Measurements from ENCODE around the gene NXT1.

Gene NXT1

GRCh38 chr20:23361476-23362391, 11.1 kb downstream of the NXT1 start, which contains the start of gene GZF1:
TSS of gene GZF1 (plus strand) at chr20:23362182. CDS start at chr20:23364384, 2,202 bp downstream.
- FAIRE-seq: no peak

GRCh38 chr20:23362392-23363256, 12.0 kb downstream of the NXT1 start:
- FAIRE-seq: no peak

GRCh38 chr20:23363257-23363649, 12.7 kb downstream of the NXT1 start:
- no peak for FAIRE-seq

DNA sequence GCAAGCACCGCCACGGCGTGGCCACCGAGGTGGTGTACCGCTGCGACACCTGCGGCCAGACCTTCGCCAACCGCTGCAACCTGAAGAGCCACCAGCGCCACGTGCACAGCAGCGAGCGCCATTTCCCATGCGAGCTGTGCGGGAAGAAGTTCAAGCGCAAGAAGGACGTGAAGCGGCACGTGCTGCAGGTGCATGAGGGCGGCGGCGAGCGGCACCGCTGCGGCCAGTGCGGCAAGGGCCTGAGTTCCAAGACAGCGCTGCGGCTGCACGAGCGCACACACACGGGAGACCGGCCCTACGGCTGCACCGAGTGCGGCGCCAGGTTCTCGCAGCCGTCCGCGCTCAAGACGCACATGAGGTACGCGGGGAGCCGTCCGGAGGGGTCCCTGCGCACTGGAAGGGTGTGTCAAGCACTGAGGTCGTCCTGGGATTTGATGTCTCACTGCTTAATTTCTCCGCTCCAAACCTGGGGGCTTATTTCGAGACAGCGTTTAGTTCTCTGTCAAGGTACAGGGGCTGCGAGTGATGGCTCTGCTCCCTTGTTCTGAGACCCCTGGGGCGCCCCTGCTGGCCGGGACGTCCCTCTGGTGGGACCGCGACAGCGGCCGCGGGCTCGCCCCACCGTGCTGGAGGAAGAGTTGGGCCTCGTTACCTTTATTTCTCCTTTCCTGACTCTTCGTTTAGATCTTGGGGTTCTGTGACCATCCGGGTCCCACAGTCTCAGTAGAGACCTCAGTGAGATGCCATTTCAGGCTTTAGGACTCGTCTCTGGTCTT, 15.0 kb downstream of the NXT1 start:
- FAIRE-seq: no peak

GRCh38 chr20:23366384-23366783, 15.8 kb downstream of the NXT1 start:
- no peak for FAIRE-seq

DNA sequence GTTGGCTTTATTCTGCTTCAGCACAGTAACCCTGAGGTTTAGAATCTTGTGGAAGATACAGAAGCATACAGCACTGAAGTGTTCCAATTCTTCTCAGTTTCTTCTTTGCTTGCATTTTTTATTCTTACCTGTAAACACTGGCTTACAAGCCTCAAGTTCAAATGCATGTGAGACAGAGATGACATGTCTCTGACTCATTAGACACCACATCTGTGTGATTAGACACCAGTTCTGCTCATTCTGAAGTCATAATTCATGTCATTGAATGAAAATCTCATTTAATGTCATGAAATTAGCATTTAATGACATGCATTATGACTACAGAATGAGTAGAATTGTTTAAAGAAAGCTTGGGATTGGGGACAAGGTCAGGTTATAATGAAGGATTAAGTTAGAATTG, 17.2 kb downstream of the NXT1 start:
- FAIRE-seq: no peak

- FAIRE-seq: no peak
Measured at GRCh38 chr20:23368316-23369071, 17.9 kb downstream of the NXT1 start.

DNA sequence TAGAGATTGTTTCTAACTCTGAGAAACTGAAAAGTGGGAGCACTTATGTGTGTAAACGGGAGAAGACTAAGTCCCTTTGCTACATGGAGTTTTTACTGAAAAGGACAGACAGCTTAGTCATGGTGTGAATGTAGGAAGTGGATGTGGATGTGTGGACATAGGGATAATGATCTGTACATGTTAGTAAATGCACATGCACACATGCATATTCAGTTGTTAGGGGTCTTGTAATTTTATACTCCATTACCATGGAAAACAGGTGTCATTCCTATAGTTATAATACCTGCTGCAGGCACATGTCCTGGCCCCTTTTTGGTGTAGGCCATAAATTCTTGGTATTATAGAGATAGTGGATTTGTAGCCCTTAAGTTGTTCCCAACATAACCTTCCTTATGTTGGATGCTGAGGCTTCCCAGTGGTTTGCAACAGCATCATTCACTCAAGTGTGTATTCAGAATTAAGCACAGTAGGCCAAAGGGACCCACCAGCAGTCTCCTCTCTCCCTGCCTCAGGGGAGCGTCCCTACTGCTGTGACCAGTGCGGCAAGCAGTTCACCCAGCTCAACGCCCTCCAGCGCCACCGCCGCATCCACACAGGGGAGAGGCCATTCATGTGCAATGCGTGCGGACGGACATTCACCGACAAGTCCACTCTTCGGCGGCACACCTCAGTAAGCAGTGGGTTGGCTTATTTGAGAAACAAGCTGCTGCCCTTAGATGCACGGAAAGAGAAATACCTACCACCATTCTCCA, 18.7 kb downstream of the NXT1 start:
- FAIRE-seq: no peak

GRCh38 chr20:23370274-23370673, 19.7 kb downstream of the NXT1 start:
- FAIRE-seq: no peak

DNA sequence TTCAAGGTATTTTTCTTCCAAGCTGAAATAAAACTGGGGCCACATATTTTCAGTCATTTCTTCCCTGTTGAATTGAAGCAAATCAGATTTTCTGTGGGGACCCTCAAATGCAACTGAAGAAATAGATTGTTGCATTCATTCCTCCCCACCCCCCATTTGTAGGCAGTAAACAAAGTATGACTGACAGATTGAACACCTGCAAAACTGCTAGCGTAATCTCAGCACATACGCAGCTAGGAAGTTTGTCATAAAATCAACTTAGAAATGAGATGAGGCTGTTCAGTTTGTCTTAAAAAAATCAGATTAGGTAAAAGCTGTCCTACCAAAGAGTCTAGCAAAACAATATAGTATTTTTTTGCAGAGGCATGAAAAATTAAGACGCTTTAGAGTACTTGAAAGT, 20.3 kb downstream of the NXT1 start:
- no peak for FAIRE-seq

DNA sequence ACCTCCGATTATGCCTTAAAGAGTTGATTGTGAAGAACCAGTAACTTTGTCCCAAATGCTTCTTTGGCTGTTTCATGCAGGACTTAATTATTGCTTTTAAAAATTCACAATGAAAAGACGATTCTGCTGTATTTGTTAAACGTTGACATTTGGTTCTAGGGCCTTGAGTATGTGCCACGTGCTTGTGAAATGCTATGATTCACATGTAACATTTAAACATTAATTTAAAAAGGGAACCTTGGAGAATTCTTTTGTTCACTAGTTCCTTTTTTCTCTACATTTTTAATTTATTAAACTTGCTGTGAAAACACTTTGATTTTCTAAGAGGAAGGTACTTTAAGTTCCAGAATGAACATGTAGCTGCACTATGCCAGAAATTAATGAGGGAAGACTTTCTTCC, 20.9 kb downstream of the NXT1 start:
- no peak for FAIRE-seq

DNA sequence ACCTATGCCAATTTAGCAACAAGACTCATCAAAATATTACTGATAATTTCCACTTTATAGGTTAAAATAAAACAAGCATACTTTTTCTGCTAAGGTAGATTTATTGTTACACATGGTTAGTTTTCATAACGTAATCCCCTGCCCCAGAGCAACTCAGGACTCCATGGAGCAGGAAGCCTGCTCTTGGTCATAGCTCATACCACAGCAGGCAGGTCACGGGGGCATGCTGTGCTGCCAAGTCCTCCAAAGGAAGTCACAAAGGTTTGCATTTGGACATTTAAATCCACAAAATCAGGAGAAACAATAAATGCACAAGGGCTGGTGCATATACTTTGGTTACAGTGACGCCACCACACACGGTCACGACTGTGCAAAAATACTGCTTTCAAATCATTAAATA, 23.9 kb downstream of the NXT1 start:
- FAIRE-seq: no peak

GRCh38 chr20:23375827-23376226, 25.2 kb downstream of the NXT1 start:
- FAIRE-seq: no peak

DNA sequence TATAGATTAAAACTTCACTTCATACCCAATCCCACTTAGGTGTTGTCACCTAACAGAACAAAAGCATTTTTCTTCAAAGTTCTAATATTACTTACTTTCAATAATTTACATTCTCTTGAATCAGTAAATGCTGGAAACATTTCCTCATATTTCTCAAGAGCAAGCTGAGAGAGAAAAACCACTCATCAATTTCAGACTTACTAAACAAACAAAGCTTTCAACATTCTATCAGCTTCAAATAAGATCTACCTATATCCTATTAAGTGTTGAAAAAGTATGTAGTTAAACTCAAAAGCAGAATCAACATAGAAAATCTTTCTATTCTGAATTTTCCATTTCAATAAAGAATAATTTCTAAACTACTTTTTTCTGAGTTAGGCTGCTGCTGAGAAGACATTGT, 29.2 kb downstream of the NXT1 start:
- no peak for FAIRE-seq

DNA sequence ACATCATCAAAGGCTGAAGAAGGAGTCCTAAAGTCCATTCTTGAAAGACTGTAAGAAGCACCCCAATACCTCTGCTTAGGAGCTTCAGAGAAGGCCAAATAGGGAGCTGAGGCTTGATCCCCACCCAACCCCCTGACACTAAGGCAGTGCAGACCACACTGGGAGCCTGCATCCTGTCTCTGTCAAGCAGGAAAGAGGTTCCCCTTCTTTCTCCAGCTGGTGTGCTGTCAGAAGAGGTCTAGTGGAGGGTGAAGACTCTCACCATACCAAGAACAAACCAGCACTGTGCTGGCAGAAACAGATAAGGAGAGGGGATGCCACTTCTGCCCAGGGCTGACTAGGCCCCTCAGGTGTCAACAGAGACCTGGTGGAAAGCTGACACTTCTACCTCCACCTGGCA, 31.3 kb downstream of the NXT1 start:
- FAIRE-seq: no peak

DNA sequence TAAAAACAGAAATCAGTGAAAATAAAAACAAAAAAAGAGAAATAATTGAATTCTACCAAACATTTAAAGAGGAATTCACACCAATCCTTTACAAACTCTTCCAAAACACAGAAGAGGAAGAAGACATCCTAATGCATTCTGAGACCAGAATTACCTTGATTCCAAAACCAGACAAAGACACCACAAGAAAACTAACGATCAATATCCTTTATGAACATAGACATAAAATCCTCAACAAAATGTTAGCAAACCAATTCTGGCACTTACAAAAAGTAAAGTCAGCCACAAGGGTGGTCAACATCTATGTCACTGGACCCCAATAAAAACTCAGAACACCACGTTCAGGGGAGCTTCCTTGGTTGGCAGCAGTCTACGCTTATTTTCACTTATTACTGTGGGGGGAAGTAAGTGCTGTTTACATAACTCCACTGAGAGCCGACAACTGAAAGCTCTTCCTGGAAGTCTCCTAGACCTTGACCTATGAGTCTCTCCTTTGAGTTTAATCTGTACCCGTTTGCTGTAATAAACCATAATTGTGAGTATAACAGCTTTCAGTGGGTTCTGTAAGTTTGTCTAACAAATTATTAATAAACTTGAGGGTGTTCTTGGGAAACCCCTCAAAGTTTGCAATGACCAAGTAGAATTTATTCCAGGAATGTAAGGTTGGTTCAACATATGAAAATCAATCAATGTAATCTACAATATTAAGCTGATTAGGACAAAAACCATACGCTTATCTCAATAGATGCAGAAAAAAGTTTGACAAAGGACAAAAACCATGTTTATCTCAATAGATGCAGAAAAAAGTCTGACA, 35.9 kb downstream of the NXT1 start:
- FAIRE-seq: no peak

GRCh38 chr20:23387118-23387443, 36.5 kb downstream of the NXT1 start:
- FAIRE-seq: no peak

DNA sequence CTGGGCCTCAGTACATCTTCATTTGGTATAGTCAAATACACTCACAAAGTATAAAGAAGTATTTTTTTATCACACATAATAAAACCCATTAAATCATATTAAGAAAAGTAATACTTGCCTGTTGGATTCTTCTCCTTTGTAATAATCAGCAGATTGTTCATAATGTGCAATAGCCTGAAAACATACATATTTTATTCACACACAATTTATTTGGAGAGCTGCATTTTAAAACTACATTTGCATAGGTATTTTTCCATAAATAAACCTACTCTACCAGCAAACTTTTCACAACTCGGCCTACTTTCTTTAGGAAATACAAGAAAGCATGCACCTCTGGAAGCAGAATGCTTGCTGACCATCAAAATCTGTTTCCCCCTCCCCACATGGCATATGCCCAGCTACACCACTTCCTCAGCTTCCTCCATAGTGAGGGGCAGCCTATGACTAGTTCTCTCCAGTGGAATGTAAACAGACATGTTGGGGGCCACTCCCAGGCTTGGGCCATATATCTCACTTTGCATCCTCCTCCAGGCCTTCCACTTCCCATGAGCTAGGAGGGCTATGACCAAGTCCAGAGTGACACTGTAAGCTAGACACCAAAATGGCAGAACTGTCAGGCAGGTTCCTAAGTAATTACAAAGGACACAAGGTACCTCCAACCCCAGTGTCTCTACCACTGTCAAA, 39.6 kb downstream of the NXT1 start:
- no peak for FAIRE-seq

DNA sequence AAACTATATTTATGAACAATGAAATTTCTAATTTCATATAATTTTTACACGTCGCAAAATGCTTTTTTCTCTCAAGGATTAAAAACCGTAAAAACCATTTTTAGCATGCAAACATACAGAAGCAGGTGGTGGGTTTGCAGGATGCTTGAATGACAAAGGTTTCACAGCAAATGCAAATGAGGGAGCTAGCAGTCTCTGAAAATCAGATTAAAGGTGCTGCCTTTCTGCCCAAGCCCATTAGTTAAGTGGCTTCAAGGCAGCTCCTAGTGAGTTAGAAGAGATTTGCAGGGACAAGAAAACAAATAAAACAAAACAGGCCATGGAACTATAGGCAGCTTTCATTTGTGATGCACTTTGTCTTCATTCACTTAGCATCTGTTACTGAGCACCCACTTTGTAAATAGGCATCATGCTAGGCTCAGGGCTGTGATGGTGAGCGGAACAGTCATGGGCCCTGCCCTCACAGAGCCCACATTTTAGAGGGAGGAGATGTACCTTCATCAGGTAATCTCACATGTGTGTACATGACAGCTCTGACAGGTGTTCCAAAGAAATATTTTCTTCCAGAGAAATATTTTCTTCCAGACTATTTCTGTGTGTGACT, 41.2 kb downstream of the NXT1 start:
- no peak for FAIRE-seq

Measured in A204.1 (cell line).